Breast epithelium (tissue), 3 donors: Measurements from ENCODE around the gene GAL3ST1.

Experiments
- POLR2A ChIP-seq: fragments of 450-650 bp; IDR thresholded peaks from one replicate; pipeline ENCODE4 v1.6.1; 2016; ENCODE audit warnings: antibody characterized with exemption, mild to moderate bottlenecking, moderate library complexity
- POLR2AphosphoS5 ChIP-seq, 3 donors: sonication (generic); formaldehyde crosslinking; IDR thresholded peaks; one replicate each; pipeline ENCODE4 v1.6.1; 2017; ENCODE audit warnings: antibody characterized with exemption in 3 of 3
- TF ChIP-seq, protein P1 (sequence below), 3 donors: fragments of 450-650 bp; IDR thresholded peaks; one replicate each; pipeline ENCODE4 v1.5.1; 2016 to 2017; ENCODE audit warnings: antibody characterized with exemption in 3 of 3, mild to moderate bottlenecking in 3 of 3, moderate library complexity in 3 of 3

DNA sequence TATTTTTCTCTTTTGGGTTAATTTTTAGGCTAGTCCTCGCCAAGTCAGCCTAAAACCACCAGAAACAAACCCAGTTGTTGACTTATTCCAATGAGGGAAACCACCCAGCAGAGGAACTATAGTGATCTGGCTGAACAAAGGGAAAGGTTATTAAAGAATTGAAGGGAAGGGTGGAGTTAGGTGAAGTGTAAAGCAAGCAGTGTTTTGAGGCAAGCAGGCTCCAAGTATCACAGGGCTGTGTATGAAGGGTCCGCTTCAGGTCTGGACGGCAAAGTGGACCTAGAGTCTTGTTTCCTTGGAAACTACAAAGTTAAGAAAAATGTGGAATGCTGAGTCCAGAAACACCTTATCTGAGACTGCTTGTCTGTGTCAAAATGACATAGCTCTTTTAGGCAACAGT lies 29.3 kb upstream of the GAL3ST1 start:
- TF ChIP-seq, protein P1, sequence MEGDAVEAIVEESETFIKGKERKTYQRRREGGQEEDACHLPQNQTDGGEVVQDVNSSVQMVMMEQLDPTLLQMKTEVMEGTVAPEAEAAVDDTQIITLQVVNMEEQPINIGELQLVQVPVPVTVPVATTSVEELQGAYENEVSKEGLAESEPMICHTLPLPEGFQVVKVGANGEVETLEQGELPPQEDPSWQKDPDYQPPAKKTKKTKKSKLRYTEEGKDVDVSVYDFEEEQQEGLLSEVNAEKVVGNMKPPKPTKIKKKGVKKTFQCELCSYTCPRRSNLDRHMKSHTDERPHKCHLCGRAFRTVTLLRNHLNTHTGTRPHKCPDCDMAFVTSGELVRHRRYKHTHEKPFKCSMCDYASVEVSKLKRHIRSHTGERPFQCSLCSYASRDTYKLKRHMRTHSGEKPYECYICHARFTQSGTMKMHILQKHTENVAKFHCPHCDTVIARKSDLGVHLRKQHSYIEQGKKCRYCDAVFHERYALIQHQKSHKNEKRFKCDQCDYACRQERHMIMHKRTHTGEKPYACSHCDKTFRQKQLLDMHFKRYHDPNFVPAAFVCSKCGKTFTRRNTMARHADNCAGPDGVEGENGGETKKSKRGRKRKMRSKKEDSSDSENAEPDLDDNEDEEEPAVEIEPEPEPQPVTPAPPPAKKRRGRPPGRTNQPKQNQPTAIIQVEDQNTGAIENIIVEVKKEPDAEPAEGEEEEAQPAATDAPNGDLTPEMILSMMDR (IDR thresholded peaks at IDR 0.05), result no peak
- TF ChIP-seq POLR2A (no peak), POLR2AphosphoS5 (IDR thresholded peaks at IDR 0.05) (no peak)
